GM10847 (cell line): ENCODE data around the gene BTBD18.

Experiments used
- POLR2A ChIP-seq: IDR thresholded peaks from 2 replicates; pipeline ENCODE4 v1.6.1; 2011; ENCODE audit not compliant: insufficient read length; ENCODE audit errors: extremely low read depth

BTBD18 gene

GRCh38 chr11:57758174-57758573 lies 6.6 kb upstream of the BTBD18 start:
- TF ChIP-seq POLR2A: no peak

GRCh38 chr11:57752954-57753353 lies 1.3 kb upstream of the BTBD18 start:
- TF ChIP-seq POLR2A: no peak

GRCh38 chr11:57751176-57751575 lies 443 bp downstream of the BTBD18 start:
- no peak for TF ChIP-seq POLR2A

DNA sequence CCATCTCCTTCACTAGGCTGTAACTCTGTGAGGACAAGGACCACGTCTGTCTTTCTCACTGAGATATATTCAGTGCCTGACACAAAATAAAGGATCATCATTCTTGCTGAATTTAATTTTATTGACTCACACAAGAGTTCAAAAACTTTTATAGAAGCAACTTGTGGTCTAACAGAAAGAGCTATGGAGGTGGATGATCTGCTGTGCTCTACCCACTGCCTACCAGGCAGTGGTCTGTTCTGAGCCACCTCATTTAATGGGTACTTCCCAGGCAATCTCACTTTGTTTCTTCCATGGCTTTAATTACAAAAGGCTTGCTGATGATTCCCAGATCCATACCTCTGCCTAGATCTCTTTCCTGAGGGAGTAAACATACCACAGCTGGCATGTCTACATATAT lies 4.7 kb downstream of the BTBD18 start:
- TF ChIP-seq POLR2A: no peak

DNA sequence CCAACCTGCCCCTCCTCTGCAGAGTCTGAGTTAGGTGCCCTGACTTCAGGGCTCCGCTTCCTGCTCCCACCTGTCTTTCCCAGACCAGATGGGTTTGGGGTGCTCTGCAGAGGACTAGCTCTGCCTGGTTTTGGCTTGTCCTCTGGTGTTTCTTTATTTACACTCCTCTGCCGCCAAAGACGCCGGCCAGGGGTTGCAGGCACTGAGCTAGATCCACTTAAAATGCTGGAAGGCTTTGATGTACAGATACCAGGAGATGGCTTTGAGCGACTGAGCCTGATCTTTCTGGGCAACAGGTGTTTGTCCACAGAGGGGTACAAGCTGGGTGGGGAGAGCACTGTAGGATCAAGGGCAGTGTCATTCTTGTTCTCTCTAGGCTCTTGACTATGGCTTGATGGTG lies 6.4 kb downstream of the BTBD18 start:
- TF ChIP-seq POLR2A: no peak

- no peak for TF ChIP-seq POLR2A
Measured at GRCh38 chr11:57744357-57744756, 7.3 kb downstream of the BTBD18 start.

- TF ChIP-seq POLR2A: no peak
Measured at GRCh38 chr11:57742087-57742452, 9.5 kb downstream of the BTBD18 start.

GRCh38 chr11:57741132-57742086 lies 10.2 kb downstream of the BTBD18 start, which contains the start of gene SELENOH:
Gene SELENOH, plus strand, starts transcription at chr11:57741491. Its CDS starts 105 bp downstream, at chr11:57741596.
- TF ChIP-seq POLR2A: peak; percentile 80

DNA sequence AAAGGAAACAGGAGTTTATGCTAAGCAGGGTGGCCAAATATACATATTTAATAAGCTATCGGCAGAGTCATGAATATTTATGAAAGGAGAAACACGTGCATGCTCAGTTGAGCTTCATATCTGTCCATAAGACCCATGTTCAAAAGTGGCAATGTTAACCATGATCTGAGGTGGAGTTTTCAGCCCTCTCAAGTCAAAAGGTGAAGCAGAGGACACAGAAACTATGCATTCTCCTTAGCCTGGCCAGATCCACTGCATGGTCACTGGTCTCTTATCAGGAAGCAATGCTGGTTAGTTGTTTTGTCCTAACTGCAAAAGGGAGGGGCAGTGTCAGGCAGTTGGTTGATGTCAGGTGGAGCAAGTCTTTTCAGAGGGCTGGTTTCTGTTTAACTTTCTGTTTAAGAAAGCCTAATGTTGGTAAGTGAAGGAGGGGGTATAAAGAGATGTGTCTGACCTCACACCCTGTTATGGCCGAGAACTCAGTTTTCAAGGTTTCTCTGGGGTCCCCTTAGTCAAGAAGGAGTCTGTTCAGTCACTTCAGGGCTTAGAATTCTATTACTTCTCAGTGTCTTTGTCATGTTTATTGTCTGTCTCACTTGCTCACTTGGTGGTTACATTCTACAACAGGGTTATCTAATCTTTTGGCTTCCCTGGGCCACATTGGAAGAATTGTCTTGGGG lies 15.9 kb downstream of the BTBD18 start:
- no peak for TF ChIP-seq POLR2A

DNA sequence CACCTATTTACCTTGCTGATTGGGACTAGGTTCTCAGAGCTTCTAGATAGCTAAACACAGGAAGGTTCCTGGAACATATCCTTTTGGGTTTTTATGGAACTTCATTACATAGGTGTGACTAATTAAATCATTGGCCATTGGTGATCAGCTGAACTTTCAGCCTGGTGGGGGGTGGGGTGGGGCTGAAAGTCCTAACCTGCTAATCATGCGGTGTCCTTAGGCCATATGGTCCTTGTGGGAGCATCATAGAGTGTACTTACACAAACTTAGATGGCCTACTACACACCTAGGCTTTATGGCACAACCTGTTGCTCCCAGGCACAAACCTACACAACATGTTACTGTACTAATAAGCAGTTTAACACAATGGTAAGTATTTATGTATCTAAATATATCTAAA lies 19.0 kb downstream of the BTBD18 start:
- TF ChIP-seq POLR2A: no peak

- no peak for TF ChIP-seq POLR2A
Measured at GRCh38 chr11:57729479-57729878, 22.1 kb downstream of the BTBD18 start.

GRCh38 chr11:57728829-57729228 lies 22.8 kb downstream of the BTBD18 start:
- TF ChIP-seq POLR2A: no peak

GRCh38 chr11:57727185-57727584 lies 24.4 kb downstream of the BTBD18 start:
- TF ChIP-seq POLR2A: no peak

DNA sequence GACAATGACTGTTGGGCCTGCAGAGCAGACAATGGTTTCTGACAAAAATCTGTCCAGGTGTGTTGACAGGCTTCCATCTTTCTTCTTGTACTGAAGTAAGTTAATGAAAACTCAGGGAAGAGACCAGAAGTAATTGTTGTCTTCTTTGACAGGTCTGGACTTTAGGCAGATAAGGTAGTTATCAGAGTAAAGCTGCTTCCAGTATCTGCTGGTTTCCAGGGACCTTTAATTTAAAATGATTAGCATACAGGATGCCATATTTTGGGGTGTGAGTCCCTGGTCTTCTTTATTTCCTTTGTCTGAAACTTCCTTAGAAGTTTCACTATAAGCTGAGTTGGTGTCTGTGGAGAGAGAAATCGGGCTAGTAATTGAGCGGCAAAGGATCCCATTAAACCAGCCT lies 37.8 kb downstream of the BTBD18 start:
- no peak for TF ChIP-seq POLR2A

- peak; percentile 60 for TF ChIP-seq POLR2A
Measured at GRCh38 chr11:57712256-57713150, 39.1 kb downstream of the BTBD18 start, which contains the start of gene TMX2. Gene TMX2, plus strand, starts transcription at chr11:57712593. Its CDS starts 26 bp downstream, at chr11:57712619.
